ENCODE measurements around the gene PAQR7. TPM values are rescaled to one million over a fixed set of nuclear protein-coding genes. Genes with fewer than 3 reads are reported as not detected.

PAQR7 gene
- total RNA-seq, 1 donor from 2014 or later: 6.9 TPM

GRCh38 chr1:25813071-25813733 is 62.3 kb downstream of the PAQR7 start:
- Histone ChIP-seq H3K4me3 (no peak overlapping the region), H3K36me3 (peaks cover 59 to 75% of the 10 kb centered on the region in 2 donors), H3K4me1 (peaks cover 0 to 7% of the 10 kb centered on the region in 2 donors), H3K9me3 (no peaks in the 10 kb centered on the region), H3K27ac (no peak overlapping the region), H3K27me3 (no peaks in the 10 kb centered on the region)
- TF ChIP-seq, protein P1, sequence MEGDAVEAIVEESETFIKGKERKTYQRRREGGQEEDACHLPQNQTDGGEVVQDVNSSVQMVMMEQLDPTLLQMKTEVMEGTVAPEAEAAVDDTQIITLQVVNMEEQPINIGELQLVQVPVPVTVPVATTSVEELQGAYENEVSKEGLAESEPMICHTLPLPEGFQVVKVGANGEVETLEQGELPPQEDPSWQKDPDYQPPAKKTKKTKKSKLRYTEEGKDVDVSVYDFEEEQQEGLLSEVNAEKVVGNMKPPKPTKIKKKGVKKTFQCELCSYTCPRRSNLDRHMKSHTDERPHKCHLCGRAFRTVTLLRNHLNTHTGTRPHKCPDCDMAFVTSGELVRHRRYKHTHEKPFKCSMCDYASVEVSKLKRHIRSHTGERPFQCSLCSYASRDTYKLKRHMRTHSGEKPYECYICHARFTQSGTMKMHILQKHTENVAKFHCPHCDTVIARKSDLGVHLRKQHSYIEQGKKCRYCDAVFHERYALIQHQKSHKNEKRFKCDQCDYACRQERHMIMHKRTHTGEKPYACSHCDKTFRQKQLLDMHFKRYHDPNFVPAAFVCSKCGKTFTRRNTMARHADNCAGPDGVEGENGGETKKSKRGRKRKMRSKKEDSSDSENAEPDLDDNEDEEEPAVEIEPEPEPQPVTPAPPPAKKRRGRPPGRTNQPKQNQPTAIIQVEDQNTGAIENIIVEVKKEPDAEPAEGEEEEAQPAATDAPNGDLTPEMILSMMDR (IDR thresholded peaks at IDR 0.05): no peak
- DNase-seq (ENCODE audit: low spot score in 2 of 2): no peak
- intact Hi-C loops (cut with DNase I): no loop called here

Other genes starting within 250 kb of the PAQR7 start
- gene SELENON, start 75.5 kb downstream of the PAQR7 start, total RNA-seq: 208 TPM
- gene MTFR1L, start 55.8 kb downstream of the PAQR7 start, total RNA-seq: 20.9 TPM
- not detected for gene AUNIP, start 16.3 kb downstream of the PAQR7 start, total RNA-seq
- gene STMN1, start 30.7 kb upstream of the PAQR7 start, total RNA-seq: 16.8 TPM
- gene PAFAH2, start 122.4 kb upstream of the PAQR7 start, total RNA-seq: 1.3 TPM
- gene EXTL1, start 146.1 kb upstream of the PAQR7 start, total RNA-seq: 0.85 TPM
- gene SLC30A2, start 170.4 kb upstream of the PAQR7 start, total RNA-seq: not detected
- not detected for gene TRIM63, start 191.9 kb upstream of the PAQR7 start, total RNA-seq
- 4.0 TPM for gene PDIK1L, start 236.1 kb upstream of the PAQR7 start, total RNA-seq

Measured in ascending aorta (tissue), 2 donors.